Astrocyte of the spinal cord (primary cell): Measurements from ENCODE around the gene MARCHF3.
"Not testable (repeated sequence)": the region's sequence is repeated elsewhere in the genome, so short reads cannot be mapped to it uniquely, and the experiment has no call there.

Experiments used
- DNase-seq: peaks from one replicate; pipeline ENCODE4 v3.0.0; 2011; ENCODE audit warnings: low read depth, low spot score
- H3K4me3 ChIP-seq: 2 replicates; pipeline ENCODE4 v1.5.1; 2011; ENCODE audit warnings: low read depth, mild to moderate bottlenecking, low read length, moderate library complexity
- CTCF ChIP-seq: IDR thresholded peaks from 2 replicates; pipeline ENCODE4 v1.5.1; 2012; ENCODE audit warnings: low read depth, mild to moderate bottlenecking, low read length, inconsistent platforms
- in situ Hi-C: cut with HindIII; loops from 2 replicates; pipeline ENCODE4 v1.10.0; 2017; ENCODE audit warnings: low sequenced_read_pairs

The MARCHF3 gene

GRCh38 chr5:127061956-127062355 lies 31.6 kb upstream of the MARCHF3 start:
- no peak overlapping the region for H3K4me3 ChIP-seq
- TF ChIP-seq CTCF, result no peak
- in situ Hi-C loops, result no loop called here
- peak; percentile 56 for DNase-seq

- DNase-seq, result no peak
- in situ Hi-C loops, result no loop called here
- H3K4me3 ChIP-seq, result no peak overlapping the region
- TF ChIP-seq CTCF, result no peak
Measured at GRCh38 chr5:127061537-127061936, 31.2 kb upstream of the MARCHF3 start.

- in situ Hi-C loops, result no loop called here
- no peak for DNase-seq
- TF ChIP-seq CTCF, result no peak
- no peak overlapping the region for H3K4me3 ChIP-seq
Measured at GRCh38 chr5:127060470-127060985, 30.2 kb upstream of the MARCHF3 start.

GRCh38 chr5:127056896-127057295 lies 26.5 kb upstream of the MARCHF3 start:
- TF ChIP-seq CTCF, result no peak
- in situ Hi-C loops, result no loop called here
- no peak for DNase-seq
- H3K4me3 ChIP-seq, result no peak overlapping the region

GRCh38 chr5:127055880-127056653 lies 25.7 kb upstream of the MARCHF3 start:
- H3K4me3 ChIP-seq, result no peak overlapping the region
- in situ Hi-C loops, result no loop called here
- TF ChIP-seq CTCF, result no peak
- no peak for DNase-seq

- in situ Hi-C loops, H3K4me3 ChIP-seq, DNase-seq: not testable (repeated sequence)
Measured at GRCh38 chr5:127053551-127053950, 23.2 kb upstream of the MARCHF3 start.

GRCh38 chr5:127053049-127053448 lies 22.7 kb upstream of the MARCHF3 start:
- H3K4me3 ChIP-seq, result no peak overlapping the region
- TF ChIP-seq CTCF, result no peak
- no peak for DNase-seq
- in situ Hi-C loops, result no loop called here
